ENCODE data around the gene CCNY.

DNA sequence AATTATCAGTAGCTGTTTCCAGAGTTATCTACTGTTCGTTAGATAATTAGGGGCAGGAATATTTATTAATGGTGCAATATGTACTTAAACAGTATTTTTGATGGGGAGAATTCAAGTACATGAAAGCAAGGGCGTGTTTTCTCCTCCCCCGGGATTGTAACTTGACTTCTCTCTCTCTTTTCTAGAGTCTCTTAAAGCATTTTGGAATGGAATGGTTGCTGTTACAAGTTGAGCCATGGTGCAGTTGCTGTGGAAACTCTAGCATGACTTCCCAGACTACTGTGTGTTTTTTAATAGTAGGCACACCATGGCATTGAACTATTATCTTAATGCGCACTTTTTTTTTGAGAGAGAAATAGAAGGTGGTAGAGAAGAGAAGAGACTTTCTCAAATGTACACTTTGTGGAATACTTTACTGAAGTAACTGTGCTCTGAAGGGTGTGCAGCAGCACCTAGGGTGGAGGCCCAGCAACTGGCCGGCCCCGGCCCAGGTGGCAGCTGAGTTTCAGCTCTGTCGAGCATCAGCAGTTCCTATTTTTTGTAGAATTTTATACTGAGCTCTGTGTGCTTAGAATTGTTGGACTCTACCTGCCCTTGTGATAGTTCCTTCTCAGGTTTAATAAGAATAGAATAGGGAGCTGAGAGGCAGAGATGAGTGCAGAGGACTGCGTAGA, 64.4 kb downstream of the CCNY start:
- TF ChIP-seq, protein P1, sequence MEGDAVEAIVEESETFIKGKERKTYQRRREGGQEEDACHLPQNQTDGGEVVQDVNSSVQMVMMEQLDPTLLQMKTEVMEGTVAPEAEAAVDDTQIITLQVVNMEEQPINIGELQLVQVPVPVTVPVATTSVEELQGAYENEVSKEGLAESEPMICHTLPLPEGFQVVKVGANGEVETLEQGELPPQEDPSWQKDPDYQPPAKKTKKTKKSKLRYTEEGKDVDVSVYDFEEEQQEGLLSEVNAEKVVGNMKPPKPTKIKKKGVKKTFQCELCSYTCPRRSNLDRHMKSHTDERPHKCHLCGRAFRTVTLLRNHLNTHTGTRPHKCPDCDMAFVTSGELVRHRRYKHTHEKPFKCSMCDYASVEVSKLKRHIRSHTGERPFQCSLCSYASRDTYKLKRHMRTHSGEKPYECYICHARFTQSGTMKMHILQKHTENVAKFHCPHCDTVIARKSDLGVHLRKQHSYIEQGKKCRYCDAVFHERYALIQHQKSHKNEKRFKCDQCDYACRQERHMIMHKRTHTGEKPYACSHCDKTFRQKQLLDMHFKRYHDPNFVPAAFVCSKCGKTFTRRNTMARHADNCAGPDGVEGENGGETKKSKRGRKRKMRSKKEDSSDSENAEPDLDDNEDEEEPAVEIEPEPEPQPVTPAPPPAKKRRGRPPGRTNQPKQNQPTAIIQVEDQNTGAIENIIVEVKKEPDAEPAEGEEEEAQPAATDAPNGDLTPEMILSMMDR (IDR thresholded peaks at IDR 0.05) = no peak
- no peak for TF ChIP-seq POLR2A (IDR thresholded peaks at IDR 0.05)
